ENCODE data around the gene RAB13.

RAB13 gene

DNA sequence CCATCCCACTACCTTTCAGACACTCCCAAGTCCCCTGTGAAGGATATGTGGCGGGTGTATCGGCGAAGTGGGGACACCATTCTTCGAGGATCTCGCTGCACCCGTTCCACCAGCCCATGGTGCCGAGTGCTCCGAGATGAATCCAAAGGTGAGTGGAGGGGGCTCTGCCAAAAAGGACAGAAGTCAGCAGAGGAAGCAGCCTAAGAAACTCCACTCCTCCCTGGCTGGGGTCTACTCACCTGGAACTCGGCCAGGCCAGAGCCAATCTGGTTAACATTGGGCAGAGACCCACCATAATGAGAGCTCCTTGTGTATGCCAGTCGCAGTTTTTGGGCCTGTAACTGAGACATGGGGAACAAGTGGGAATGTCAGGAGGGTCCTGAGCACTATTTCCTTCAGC is 31.3 kb downstream of the RAB13 start:
- DNase-seq (ENCODE audit: low spot score), result no peak

DNA sequence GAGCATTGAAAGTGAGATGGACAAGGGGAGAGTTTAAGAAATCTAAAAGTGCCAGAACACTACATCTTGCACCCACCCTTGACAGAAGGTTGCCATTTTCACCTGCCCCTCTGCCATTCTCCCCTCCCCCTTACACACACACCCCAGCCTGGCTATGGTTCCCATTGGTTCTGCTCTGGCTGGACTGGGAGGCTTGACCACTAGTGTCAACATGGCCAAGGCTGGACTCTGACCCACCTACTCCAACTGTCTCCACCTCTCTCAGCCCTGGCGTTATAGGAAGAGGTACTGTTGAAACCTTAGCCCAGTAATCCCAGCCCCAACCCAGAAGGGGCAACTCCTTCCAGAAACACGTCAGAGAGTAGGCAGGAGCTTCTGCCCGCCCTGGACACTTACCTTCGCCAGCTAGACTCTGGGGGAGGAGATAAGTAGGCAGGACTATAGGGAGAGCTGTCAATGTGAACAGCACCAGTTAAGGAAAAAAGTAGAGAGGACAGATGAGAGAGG is 32.2 kb downstream of the RAB13 start:
- no peak for DNase-seq (ENCODE audit: low spot score)

DNA sequence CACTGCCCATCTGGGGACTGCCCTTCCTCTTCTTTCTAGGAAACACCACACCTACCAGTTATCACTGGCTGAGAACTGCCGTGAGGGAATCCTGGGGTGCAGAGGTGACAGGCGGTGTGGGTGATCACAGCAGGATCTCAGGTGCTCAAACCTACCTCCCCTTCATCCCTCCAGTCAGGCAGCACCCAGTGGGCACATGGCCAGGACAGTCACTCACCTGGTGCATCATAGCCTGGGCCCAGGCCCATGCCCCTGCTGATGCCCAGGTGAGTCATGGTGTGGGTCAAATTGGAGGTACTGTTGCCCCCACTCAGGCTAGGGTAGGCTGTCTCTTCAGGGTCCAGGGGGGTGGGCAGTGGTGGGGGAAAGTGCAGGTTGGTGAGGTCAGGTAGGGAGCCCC is 34.3 kb downstream of the RAB13 start:
- no peak for DNase-seq (ENCODE audit: low spot score)

DNA sequence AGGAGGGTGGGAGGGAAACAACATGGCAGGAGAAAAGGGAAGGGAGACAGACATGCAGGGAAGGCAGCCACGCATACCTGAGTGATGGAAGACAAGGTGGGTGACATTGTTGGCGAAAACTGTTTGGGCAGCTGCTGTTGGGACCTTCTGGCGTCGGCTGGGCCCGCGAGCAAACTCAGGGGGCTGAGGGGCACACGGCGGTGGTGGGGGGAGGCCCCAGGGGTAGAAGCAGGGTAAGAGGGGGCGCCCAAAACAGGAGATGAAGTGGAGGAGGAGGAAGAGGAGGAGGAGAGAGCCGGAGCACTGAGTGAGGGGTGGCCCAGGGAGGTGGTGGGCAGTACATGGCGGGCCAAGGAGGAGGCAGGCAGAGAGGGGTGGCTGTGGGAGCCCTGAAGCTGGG is 35.0 kb downstream of the RAB13 start:
- no peak for DNase-seq (ENCODE audit: low spot score)

DNA sequence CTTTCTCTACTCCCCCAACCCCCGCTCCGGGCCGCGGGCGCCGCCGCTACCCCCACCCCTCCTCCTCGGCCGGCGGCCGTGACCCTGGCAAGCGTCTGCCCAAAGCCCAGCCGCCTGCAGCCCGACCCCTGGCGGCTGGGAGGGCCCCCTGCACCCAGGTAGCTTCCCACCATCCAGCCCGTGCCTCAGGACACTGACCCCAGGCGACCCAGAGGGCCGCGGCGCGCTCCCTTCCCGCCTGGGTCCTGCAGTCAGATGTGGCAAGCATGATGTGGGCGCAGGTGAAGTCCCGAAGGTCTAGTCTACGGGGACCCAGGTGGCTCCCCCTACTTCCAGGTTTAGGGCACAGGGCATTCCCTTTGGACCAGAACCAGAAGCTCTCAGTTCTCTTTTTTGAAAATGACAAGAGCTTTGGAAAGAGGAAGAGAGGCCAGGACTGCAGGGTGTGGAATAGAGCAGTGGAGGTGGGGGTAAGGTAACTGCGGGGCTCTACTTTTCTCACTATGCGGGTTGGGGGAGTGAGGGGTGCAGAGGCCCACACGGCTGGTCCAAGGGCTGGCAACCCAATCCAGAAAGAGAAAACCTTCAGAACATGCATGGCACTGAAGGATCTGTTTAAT is 39.4 kb downstream of the RAB13 start, which contains the start of gene DENND4B:
TSS of gene DENND4B (minus strand) at position 97 of the 620 bp plus-strand sequence. CDS start 2,344 bp downstream, outside the sequence.
- peak; percentile 100 for DNase-seq (ENCODE audit: low spot score)

DNA sequence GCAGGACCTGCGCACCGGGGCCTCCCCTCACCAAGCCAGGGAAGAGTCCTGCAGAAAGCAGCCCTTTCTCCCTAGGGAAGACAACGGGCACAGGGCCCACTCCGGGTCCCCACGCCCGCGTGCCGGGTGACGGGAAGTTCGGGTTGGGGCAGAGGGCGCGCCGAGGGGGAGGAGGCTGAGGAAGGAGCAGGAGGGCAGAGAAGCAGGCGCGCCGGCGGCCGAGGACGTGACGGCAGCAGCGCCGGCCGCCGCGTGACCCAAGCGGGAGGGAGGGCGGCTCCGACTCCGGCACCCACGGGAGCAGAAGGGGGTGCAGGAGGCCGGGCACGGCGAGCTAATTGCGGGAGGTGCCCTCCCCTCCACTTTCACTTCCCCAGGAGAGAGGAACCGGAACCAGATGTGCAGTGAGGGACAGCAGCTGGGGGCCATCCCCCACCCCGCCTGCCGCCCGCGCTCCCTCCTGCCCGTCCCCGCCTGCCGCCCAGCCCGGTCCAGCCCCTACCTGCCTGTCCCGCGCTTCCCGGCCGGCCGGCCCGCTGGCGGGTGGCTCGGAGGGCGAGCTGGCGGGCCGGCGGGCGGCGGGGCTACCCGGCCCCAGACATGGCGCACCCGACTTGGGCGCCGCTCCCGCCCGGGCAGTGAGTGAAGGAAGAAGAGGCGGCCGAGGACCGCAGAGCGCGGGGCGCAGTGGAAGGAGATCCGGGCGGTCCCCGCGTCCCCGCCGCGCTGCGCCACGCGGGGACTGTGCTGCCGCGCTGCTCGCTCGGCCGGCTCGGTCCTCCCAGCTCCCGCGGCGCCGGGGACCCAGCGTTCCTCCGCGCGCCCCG is 40.1 kb downstream of the RAB13 start:
- peak; percentile 84 for DNase-seq (ENCODE audit: low spot score)

DNA sequence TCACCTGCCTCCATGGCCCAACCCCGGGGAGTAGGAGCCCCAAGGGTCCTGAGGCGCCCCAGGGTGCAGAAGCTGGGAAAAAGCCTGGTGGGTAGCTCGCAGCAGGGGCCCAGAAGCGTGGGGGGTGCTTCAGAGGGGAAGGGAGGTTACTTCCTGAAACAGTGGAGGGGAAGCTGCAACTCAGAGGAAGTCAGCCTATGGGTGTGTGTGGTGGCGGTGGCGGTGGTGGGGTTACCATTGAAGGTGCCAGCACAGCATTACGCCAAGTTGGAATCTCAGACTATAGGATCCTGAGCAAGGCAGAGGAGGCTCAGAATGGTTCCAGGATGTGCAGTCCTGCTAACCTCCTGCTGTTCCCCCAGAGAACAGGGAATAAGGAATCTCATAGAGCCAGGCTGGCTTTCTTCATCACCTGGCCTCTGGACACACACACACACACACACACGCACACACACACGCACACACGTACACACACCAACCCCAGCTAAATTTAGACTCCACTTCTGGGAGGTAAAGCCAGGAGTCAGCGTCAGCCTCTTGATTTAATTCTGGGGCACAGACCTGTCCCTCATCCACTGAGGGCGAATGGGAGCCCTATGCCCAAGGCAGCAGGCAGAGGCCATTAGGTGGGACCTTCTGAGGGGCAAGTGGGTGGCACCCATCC is 40.9 kb downstream of the RAB13 start:
- DNase-seq (ENCODE audit: low spot score), result no peak

DNA sequence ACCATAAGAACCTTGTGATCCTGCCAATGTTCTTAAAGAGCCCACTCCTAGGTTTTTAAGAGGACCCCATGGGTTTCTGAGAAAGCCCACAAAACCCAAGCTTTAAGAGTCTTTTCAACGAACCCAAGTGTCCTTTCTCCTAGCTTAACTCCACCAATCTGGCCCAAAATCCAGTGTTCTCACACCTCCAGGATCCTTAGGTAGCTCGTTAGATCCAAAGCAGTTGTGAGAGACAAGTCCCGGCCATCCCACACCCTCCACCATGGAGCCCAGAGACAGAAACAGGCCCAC is 41.4 kb downstream of the RAB13 start:
- DNase-seq (ENCODE audit: low spot score), result no peak

DNA sequence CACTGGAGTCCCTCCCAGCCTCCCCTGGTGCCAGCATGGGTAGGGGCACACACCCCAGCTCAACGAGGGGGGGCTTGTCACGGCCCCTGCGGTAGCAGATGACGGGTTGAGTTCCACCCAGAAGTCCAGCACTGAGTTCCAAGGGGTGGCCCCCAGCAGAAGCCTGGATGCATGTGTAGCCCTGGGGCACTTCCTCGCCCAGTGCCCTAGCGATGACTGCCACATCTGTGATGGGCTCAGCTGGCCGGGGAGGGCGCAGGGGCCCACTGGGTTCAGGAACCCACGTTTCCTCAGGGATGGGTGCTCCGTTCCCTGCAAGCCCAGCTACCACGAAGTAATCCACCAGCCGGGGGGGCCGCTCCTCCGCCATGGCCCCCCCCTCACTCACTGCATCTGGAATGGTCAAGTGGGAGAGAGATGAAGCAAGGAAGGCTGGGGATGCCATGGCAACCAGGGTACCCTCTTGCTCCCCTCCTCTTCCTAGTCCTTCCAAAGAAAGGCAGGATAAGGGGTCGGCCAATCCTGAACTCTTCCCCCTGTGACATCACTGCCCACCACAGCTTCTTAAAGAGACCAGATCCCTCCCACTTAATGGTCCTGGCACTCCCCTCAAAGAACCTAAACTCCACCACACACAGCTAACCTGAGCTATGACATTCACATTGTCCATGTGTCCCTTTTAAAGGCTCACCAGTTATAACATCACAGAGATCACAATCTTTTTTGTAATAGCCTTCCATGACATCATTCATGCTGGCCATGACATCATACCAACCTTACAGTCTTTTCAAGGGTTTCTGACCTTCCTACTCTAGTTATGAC is 41.9 kb downstream of the RAB13 start:
- DNase-seq (ENCODE audit: low spot score), result no peak

DNA sequence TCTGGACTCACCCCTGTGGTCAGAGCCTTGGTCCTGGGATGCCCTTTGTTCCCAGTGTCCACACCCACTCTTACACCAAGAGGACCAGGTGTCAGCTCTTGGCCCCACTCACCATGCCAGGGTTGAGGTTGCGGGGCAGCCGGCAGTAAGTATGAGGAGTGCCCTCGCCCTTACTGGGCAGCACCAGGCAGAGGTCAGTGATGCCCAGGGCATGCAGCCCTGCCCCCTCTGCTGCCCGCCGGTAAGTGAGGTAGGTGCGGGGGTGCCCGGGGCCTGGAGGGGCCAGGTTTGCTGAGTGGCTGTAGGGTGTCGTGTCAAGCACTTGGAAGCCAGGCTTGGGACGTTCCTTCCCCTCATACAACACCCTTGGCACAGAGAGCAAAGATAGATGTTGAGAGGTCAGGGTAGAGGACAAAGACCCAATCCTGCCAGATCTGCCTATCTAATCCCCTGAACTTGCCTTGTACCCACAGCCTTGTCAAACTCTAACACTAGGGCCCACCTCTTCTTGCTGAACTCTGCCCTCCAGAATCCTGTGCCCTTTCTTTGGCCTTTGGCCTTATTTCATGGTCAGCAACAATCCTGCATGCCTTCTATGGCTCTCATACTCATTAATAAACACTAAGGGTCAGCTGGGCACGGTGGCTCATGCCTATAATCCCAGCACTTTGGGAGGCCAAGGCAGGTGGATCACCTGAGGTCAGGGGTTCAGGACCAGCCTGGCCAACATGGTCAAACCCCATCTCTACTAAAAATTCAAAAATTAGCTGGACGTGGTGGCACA is 43.2 kb downstream of the RAB13 start:
- no peak for DNase-seq (ENCODE audit: low spot score)

DNA sequence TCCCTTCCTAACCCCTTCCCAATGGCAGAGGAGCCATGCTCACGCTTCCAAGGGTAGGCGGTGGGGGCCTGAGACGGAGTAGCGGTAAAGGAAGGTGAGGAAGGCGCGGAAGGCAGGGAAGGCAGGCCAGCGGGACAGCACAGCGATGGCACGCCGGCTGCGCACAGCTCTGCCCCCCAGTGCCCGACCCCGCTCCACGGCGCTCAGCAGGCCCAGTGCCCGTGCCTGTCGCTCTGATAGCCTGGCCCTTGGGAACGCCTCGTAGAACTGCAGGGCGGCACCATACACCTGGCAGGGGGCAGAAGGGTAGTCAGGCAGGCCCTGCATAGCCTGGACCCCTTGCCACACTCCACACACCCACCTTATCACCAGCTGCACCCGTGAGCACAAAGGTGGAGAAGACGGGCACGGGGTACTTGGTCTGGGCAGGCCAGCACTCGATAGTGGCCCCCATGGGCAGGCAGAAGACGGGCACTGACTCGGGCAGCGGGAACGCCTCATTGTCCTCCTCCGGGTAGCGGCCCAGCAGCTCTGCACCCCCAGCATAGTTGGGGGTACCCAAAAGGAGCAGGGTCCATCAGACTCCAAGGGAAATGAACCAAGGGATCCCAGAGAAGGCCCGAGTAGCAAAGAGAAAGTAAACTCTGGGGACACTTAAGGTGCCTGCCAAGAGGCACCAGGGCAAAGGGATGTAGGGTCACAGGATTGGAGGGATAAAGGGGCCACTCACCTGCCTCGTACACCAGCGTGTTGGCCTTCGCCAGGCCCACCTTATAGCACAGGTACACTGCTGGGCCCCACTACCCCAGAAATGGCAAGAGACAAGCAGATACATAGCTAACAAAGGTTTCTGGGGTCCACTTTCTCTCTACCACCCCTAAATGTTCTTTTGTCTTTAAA is 44.1 kb downstream of the RAB13 start:
- DNase-seq (ENCODE audit: low spot score), result no peak

DNA sequence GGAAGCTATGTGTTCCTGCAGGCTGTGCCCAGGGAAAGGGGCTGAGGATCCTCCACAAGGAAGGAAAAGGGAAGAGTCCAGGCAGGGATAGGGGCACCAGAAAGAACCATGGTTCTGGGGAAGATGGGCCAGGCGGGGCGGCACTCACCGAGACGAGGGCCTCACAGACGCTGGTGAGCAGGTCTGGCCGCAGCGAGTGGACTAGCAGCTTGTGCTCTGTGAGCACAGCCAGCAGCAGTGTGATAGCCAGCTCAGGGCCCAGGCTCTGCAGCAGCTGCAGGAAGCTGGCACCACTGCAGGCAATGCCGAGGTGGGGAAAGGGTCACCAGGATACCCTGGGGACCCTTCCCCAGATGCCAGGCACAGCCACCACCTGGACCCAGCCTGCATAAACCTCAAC is 45.4 kb downstream of the RAB13 start:
- no peak for DNase-seq (ENCODE audit: low spot score)

DNA sequence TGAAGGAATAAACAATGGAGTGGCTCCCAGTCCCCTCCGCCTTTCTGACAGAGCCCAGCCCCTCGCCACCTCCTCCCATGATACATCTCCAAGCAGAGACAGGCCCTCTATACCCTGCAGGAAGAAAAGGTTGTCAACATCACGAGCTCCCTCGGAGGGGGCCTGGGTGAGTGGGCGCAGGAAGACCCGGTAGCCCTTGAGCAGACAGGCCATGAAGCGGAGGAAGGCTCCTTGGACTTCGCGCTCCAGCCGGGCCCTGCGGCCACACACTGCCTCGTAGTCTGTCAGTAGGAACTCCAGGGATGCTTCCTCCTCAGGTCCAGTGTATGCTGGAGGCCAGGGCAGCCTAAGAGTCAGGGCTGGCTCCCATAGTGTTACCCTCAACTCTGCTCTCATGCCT is 46.7 kb downstream of the RAB13 start:
- no peak for DNase-seq (ENCODE audit: low spot score)

DNA sequence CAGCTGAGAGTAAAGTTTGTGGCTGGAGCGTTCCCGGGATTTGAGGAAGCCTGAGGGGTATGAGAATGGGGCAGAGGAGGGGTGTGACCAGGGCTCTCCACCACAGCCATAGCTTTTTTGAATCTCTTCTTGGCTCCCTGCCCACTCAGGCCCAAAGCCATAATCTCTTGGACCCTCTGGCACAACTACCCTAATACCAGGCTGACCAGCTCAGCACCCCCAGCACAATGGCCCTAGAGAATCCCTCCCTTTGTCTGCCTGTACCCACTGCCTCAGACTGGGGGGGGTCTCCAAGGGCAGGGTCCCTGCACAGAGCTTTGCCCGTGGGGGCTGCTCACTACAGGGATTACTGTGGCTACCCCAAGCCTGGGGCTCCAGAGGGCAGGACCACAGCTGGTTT is 47.1 kb downstream of the RAB13 start:
- DNase-seq (ENCODE audit: low spot score), result no peak

DNA sequence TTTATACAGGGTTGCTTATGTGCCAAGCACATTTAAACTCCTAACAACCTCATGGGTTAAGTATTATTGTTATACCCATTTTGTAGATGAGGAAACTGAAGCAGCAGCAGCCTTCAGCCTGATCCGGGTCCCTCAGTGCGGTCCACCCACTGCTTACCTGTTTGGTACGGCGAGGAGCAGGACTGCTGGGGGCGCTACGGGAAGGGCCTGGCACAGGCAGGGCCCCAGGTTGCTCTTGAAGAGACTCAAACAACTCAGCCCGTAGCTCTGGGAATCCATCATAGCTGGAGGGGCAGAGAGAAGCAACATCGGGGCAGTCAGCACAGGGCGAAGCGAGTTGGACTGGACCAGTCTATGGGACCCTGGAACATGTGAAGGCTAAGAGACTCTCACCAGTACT is 48.8 kb downstream of the RAB13 start:
- DNase-seq (ENCODE audit: low spot score), result no peak

DNA sequence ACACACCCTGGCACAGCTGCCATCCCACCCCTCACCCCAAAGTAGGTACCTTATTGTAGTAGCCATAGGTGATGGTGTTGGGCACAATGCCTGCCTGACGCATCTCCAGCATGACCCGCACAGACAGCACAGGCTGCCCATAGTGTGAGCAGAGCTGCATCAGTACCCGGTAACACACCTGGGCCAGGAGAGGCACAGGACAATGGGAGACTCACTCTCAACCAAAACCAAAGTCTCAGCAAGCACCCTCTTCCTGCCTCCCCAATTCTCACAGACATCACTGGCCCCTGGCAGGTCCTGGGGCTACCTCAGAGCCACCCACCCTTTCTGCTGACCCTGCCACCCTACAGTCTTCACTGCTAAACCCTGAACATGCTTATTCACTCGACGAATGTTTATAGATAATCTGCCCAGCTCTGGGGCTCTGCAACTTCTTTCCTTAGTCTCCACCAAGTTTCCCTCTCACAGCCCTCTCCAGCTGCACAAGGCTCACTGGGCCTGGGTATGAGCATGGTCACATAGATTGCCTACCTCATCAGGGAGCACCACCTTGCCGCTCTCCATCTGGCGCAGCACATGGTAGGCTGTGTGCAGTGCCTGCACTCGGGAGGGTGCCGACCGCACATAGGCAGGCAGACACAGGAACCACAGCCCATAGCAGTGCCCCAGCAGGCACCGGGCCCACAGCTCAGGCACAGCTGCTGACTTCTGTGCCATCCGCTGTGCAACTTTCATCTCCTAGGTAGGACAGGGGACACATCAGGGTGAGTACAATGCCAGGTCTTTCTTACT is 49.9 kb downstream of the RAB13 start:
- no peak for DNase-seq (ENCODE audit: low spot score)

DNA sequence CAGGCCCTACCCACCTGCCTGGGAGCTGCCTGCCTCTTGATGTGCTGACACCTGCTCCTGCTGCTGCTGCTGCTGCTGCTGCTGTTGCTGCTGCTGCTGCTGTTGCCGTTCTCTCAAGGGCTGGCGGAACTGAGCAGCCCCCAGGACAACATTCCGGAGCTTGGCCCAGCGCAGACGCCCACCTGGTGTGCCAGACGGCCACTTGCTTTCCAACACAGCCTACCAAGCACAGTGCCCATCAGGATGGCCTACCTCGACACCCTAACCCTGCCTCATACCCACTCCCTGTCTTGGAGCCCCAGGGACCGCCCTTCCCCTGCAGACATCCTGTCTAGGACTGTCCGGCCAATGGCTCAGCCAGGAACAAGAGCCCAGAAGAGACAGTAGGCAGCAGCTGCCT is 51.4 kb downstream of the RAB13 start:
- no peak for DNase-seq (ENCODE audit: low spot score)

DNA sequence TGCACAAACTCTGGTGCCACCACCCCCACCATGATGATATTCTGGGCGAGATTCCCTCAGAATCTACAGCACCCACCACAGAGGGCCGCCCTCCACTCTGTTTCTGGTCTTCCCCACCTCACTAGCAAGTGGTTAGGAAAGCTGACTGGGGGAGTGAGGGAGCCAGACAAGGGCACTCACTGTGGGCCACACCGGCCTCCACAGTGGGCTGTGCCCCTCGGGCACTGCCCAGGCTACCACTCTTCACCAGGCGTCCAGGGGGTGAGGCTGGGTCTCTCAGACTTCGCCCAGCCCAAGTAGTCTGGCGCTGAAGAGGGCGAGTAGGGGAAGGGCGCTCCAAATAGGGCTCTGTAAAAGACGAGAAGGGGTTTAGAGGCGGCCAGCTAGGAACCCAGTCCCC is 52.2 kb downstream of the RAB13 start:
- no peak for DNase-seq (ENCODE audit: low spot score)

DNA sequence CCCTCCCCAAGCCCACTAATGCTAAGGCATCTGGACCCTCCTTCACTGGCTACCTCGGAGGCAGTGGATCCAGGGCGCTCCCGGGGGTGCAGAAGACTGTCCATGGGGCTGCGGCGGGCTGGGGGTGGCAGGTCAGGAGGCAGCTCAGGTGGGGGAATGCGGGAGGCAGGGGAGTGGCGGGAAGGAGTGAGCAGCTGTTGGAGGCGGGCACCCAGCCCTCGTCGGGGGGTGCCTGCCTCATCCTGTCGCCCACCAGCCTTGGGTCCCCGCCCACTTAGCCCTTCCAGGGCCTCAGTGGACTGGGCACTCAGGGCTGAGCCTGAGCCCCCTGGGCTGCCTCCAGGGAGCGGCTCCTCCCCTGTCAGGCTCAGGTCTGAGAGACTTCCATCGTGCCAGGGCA is 52.7 kb downstream of the RAB13 start:
- DNase-seq (ENCODE audit: low spot score), result no peak

Data from iPS-NIHi11 (cell line).